ENCODE measurements around the gene SMAD3.
"Not testable (repeated sequence)": the region's sequence is repeated elsewhere in the genome, so short reads cannot be mapped to it uniquely, and the experiment has no call there.

SMAD3 gene

GRCh38 chr15:67074886-67075229, 9.5 kb downstream of the SMAD3 start:
- TF ChIP-seq CTCF (IDR thresholded peaks at IDR 0.05; ENCODE audit: borderline replicate concordance, control extremely low read depth, extremely low read depth, insufficient read depth, missing control alignments) = no peak
- DNase-seq (ENCODE audit: low spot score) = no peak
- in situ Hi-C loops (cut with MboI; ENCODE audit: low sequenced_read_pairs, unreplicated experiment) = no loop called here

GRCh38 chr15:67075555-67076135, 10.2 kb downstream of the SMAD3 start:
- in situ Hi-C loops (cut with MboI; ENCODE audit: low sequenced_read_pairs, unreplicated experiment); DNase-seq (ENCODE audit: low spot score): not testable (repeated sequence)

- in situ Hi-C loops (cut with MboI; ENCODE audit: low sequenced_read_pairs, unreplicated experiment) = no loop called here
- no peak for TF ChIP-seq CTCF (IDR thresholded peaks at IDR 0.05; ENCODE audit: borderline replicate concordance, control extremely low read depth, extremely low read depth, insufficient read depth, missing control alignments)
- DNase-seq (ENCODE audit: low spot score) = peak; percentile 49
These were observed 10.9 kb downstream of the SMAD3 start for GRCh38 chr15:67076147-67076843.

GRCh38 chr15:67077641-67078215, 12.3 kb downstream of the SMAD3 start:
- TF ChIP-seq CTCF (IDR thresholded peaks at IDR 0.05; ENCODE audit: borderline replicate concordance, control extremely low read depth, extremely low read depth, insufficient read depth, missing control alignments) = no peak
- DNase-seq (ENCODE audit: low spot score) = no peak
- in situ Hi-C loops (cut with MboI; ENCODE audit: low sequenced_read_pairs, unreplicated experiment) = no loop called here

GRCh38 chr15:67079361-67079760, 14.0 kb downstream of the SMAD3 start:
- no peak for DNase-seq (ENCODE audit: low spot score)
- no peak for TF ChIP-seq CTCF (IDR thresholded peaks at IDR 0.05; ENCODE audit: borderline replicate concordance, control extremely low read depth, extremely low read depth, insufficient read depth, missing control alignments)
- in situ Hi-C loops (cut with MboI; ENCODE audit: low sequenced_read_pairs, unreplicated experiment) = no loop called here

GRCh38 chr15:67080118-67080899, 14.9 kb downstream of the SMAD3 start:
- DNase-seq (ENCODE audit: low spot score) = no peak
- in situ Hi-C loops (cut with MboI; ENCODE audit: low sequenced_read_pairs, unreplicated experiment) = no loop called here
- TF ChIP-seq CTCF (IDR thresholded peaks at IDR 0.05; ENCODE audit: borderline replicate concordance, control extremely low read depth, extremely low read depth, insufficient read depth, missing control alignments) = no peak

All from GM13976 (cell line).